CD8-positive, alpha-beta memory T cell (primary cell): Measurements from ENCODE around the gene TSPAN9. TPM values are rescaled to one million over a fixed set of nuclear protein-coding genes. Genes with fewer than 3 reads are reported as not detected.

Experiments used
- CTCF ChIA-PET: fragments of 350-600 bp; sonication (Branson Sonifier 250); formaldehyde crosslinking; loops from one replicate; lab custom pipeline; 2021; ENCODE audit warnings: antibody characterized with exemption; lab: Charles Lee
- POLR2A ChIA-PET: fragments of 350-600 bp; sonication (Branson Sonifier 250); formaldehyde crosslinking; loops from one replicate; lab custom pipeline; 2021; ENCODE audit warnings: antibody characterized with exemption; lab: Charles Lee
- DNase-seq, 5 donors: peaks; one replicate each; pipeline versions ENCODE4 v3.0.0 to v3.0.0-alpha.2; 2020 to 2022; ENCODE audit warnings: mixed read lengths in 1 of 5
- H3K27ac ChIP-seq: one replicate; pipeline ENCODE4 v1.7.0; 2013; ENCODE audit warnings: low read depth, mild to moderate bottlenecking, low read length, moderate library complexity
- H3K27me3 ChIP-seq: 2 replicates; pipeline ENCODE4 v1.7.0; 2013; ENCODE audit warnings: low read length, mild to moderate bottlenecking; ENCODE audit not compliant: insufficient read depth, poor library complexity, severe bottlenecking
- H3K36me3 ChIP-seq: 2 replicates; pipeline ENCODE4 v1.7.0; 2013; ENCODE audit warnings: mild to moderate bottlenecking, low read length, moderate library complexity; ENCODE audit not compliant: insufficient read depth
- H3K4me1 ChIP-seq: 2 replicates; pipeline ENCODE4 v1.7.0; 2013; ENCODE audit warnings: mild to moderate bottlenecking, low read length, moderate library complexity; ENCODE audit not compliant: insufficient read depth
- H3K4me3 ChIP-seq: 2 replicates; pipeline ENCODE4 v1.7.0; 2013; ENCODE audit warnings: mild to moderate bottlenecking, low read length
- H3K9me3 ChIP-seq: 2 replicates; pipeline ENCODE4 v1.7.0; 2013; ENCODE audit warnings: mild to moderate bottlenecking, low read length
- H3K27ac Mint-ChIP-seq, 8 donors: one replicate each; pipeline ENCODE4 v1.8.0; 2020 to 2021; ENCODE audit warnings: mixed read lengths in 8 of 8, mild to moderate bottlenecking in 6 of 8, inconsistent platforms in 3 of 8, moderate library complexity in 3 of 8
- H3K27me3 Mint-ChIP-seq, 2 donors: one replicate each; pipeline ENCODE4 v1.8.0; 2020 to 2021; ENCODE audit warnings: mixed read lengths in 2 of 2, mild to moderate bottlenecking in 1 of 2, moderate library complexity in 1 of 2
- H3K36me3 Mint-ChIP-seq, 3 donors: one replicate each; pipeline ENCODE4 v1.8.0; 2020 to 2021; ENCODE audit warnings: mixed read lengths in 3 of 3, inconsistent platforms in 1 of 3, mild to moderate bottlenecking in 1 of 3
- H3K4me1 Mint-ChIP-seq, 3 donors: one replicate each; pipeline ENCODE4 v1.8.0; 2020 to 2021; ENCODE audit warnings: mixed read lengths in 3 of 3, inconsistent platforms in 1 of 3, mild to moderate bottlenecking in 1 of 3
- H3K4me3 Mint-ChIP-seq, 7 donors: one replicate each; pipeline ENCODE4 v1.8.0; 2020 to 2021; ENCODE audit warnings: mixed read lengths in 7 of 7, mild to moderate bottlenecking in 6 of 7, moderate library complexity in 4 of 7, inconsistent platforms in 2 of 7
- H3K9me3 Mint-ChIP-seq, 5 donors: one replicate each; pipeline ENCODE4 v1.8.0; 2020 to 2022; ENCODE audit warnings: mixed read lengths in 5 of 5, mild to moderate bottlenecking in 3 of 5, moderate library complexity in 2 of 5, inconsistent platforms in 1 of 5
- polyA plus RNA-seq: library from polyadenylated mRNA; unstranded; fragments of 300-500 nt; fragmentation: Illumina TruSeq; gene quantifications from one replicate; pipeline ENCODE4 v1.2.3, GENCODE V29; 2021
- total RNA-seq, 2 experiments: library from RNA; stranded (reverse); gene quantifications; one replicate each; pipeline ENCODE4 v1.2.3, GENCODE V29; 2021

Gene TSPAN9
- total and polyA plus RNA-seq, 3 experiments from 2014 or later = 0.33 to 0.79 TPM; not detected in 1

- Mint-ChIP-seq H3K27me3 (peaks cover 0 to 2% of the 10 kb centered on the region in 2 donors), H3K4me3 (no peak overlapping the region), H3K9me3 (peaks cover 0 to 2% (median 0%) of the 10 kb centered on the region in 5 donors), H3K27ac (no peak overlapping the region), H3K36me3 (no peaks in the 10 kb centered on the region), H3K4me1 (peaks cover 0 to 2% (median 1%) of the 10 kb centered on the region in 3 donors)
- Histone ChIP-seq H3K27ac (no peak overlapping the region), H3K27me3 (no peaks in the 10 kb centered on the region), H3K9me3 (no peaks in the 10 kb centered on the region), H3K4me3 (no peak overlapping the region), H3K4me1 (no peaks in the 10 kb centered on the region), H3K36me3 (no peaks in the 10 kb centered on the region)
- DNase-seq = no peak
- CTCF ChIA-PET = no interaction called here
- POLR2A ChIA-PET = no interaction called here
Measured at GRCh38 chr12:3084742-3085141, 7.6 kb downstream of the TSPAN9 start.

- H3K4me1 ChIP-seq = no peaks in the 10 kb centered on the region
- Mint-ChIP-seq H3K27me3 (peaks cover 0 to 2% of the 10 kb centered on the region in 2 donors), H3K4me1 (peaks cover 0 to 2% (median 1%) of the 10 kb centered on the region in 3 donors), H3K36me3 (no peaks in the 10 kb centered on the region), H3K4me3 (no peak overlapping the region), H3K27ac (peak overlapping the region in 1 of 8 donors; percentile 91), H3K9me3 (peaks cover 0 to 2% (median 0%) of the 10 kb centered on the region in 5 donors)
- CTCF ChIA-PET = interaction anchor here (1.2 kb wide), 1 partner anchor 12 kb away, joined by 4 read pairs; no protein-coding TSS in a partner anchor
- H3K27ac ChIP-seq = no peak overlapping the region
- no peaks in the 10 kb centered on the region for H3K27me3 ChIP-seq
- no peaks in the 10 kb centered on the region for H3K9me3 ChIP-seq
- POLR2A ChIA-PET = no interaction called here
- no peak overlapping the region for H3K4me3 ChIP-seq
- no peaks in the 10 kb centered on the region for H3K36me3 ChIP-seq
- DNase-seq = no peak
Measured at GRCh38 chr12:3085341-3086139, 8.4 kb downstream of the TSPAN9 start.

GRCh38 chr12:3086211-3086610 is 9.0 kb downstream of the TSPAN9 start:
- Mint-ChIP-seq H3K27me3 (no peaks in the 10 kb centered on the region), H3K4me1 (peaks cover 0 to 2% (median 1%) of the 10 kb centered on the region in 3 donors), H3K36me3 (no peaks in the 10 kb centered on the region), H3K27ac (peak overlapping the region in 2 of 8 donors; percentile 23 to 43), H3K4me3 (peak overlapping the region in 1 of 7 donors; percentile 40), H3K9me3 (peaks cover 0 to 2% (median 0%) of the 10 kb centered on the region in 5 donors)
- POLR2A ChIA-PET = no interaction called here
- Histone ChIP-seq H3K27ac (no peak overlapping the region), H3K4me3 (no peak overlapping the region), H3K36me3 (no peaks in the 10 kb centered on the region), H3K4me1 (no peaks in the 10 kb centered on the region), H3K27me3 (no peaks in the 10 kb centered on the region), H3K9me3 (no peaks in the 10 kb centered on the region)
- CTCF ChIA-PET = interaction anchor here (1.2 kb wide), 1 partner anchor 13 kb away, joined by 4 read pairs; no protein-coding TSS in a partner anchor
- no peak for DNase-seq

- no peak for DNase-seq
- Mint-ChIP-seq H3K36me3 (no peaks in the 10 kb centered on the region), H3K4me1 (peaks cover 0 to 2% (median 1%) of the 10 kb centered on the region in 3 donors), H3K27me3 (no peaks in the 10 kb centered on the region), H3K4me3 (no peak overlapping the region), H3K9me3 (peaks cover 0 to 2% (median 0%) of the 10 kb centered on the region in 5 donors), H3K27ac (no peak overlapping the region)
- Histone ChIP-seq H3K27me3 (no peaks in the 10 kb centered on the region), H3K27ac (no peak overlapping the region), H3K9me3 (no peaks in the 10 kb centered on the region), H3K4me3 (no peak overlapping the region), H3K4me1 (no peaks in the 10 kb centered on the region), H3K36me3 (no peaks in the 10 kb centered on the region)
- ChIA-PET POLR2A (no interaction called here), CTCF (interaction anchor here (1.2 kb wide), 1 partner anchor 13 kb away, joined by 4 read pairs; no protein-coding TSS in a partner anchor)
Measured at GRCh38 chr12:3086729-3087323, 9.6 kb downstream of the TSPAN9 start.

GRCh38 chr12:3087758-3088650 is 10.8 kb downstream of the TSPAN9 start:
- H3K36me3 Mint-ChIP-seq = no peaks in the 10 kb centered on the region
- no peaks in the 10 kb centered on the region for H3K27me3 ChIP-seq
- H3K27ac ChIP-seq = no peak overlapping the region
- no peaks in the 10 kb centered on the region for H3K36me3 ChIP-seq
- ChIA-PET POLR2A (no interaction called here), CTCF (interaction anchor here (1.4 kb wide), 1 partner anchor 15 kb away, joined by 5 read pairs; no protein-coding TSS in a partner anchor)
- H3K4me3 Mint-ChIP-seq = no peak overlapping the region
- no peak overlapping the region for H3K27ac Mint-ChIP-seq
- H3K4me3 ChIP-seq = no peak overlapping the region
- no peaks in the 10 kb centered on the region for H3K27me3 Mint-ChIP-seq
- no peaks in the 10 kb centered on the region for H3K4me1 ChIP-seq
- H3K4me1 Mint-ChIP-seq = peaks cover 0 to 2% (median 1%) of the 10 kb centered on the region in 3 donors
- no peaks in the 10 kb centered on the region for H3K9me3 ChIP-seq
- peaks cover 0 to 2% (median 0%) of the 10 kb centered on the region in 5 donors for H3K9me3 Mint-ChIP-seq
- DNase-seq = no peak

- DNase-seq = no peak
- POLR2A ChIA-PET = no interaction called here
- Histone ChIP-seq H3K27me3 (no peaks in the 10 kb centered on the region), H3K27ac (no peak overlapping the region), H3K4me3 (no peak overlapping the region), H3K4me1 (no peaks in the 10 kb centered on the region), H3K9me3 (no peaks in the 10 kb centered on the region), H3K36me3 (no peaks in the 10 kb centered on the region)
- Mint-ChIP-seq H3K4me3 (no peak overlapping the region), H3K9me3 (no peaks in the 10 kb centered on the region), H3K27me3 (no peaks in the 10 kb centered on the region), H3K4me1 (no peaks in the 10 kb centered on the region), H3K36me3 (no peaks in the 10 kb centered on the region), H3K27ac (no peak overlapping the region)
- CTCF ChIA-PET = interaction anchor here (1.4 kb wide), 1 partner anchor 16 kb away, joined by 5 read pairs; no protein-coding TSS in a partner anchor
Measured at GRCh38 chr12:3089588-3089987, 12.4 kb downstream of the TSPAN9 start.

GRCh38 chr12:3090240-3091037 is 13.3 kb downstream of the TSPAN9 start:
- Mint-ChIP-seq H3K36me3 (no peaks in the 10 kb centered on the region), H3K27me3 (no peaks in the 10 kb centered on the region), H3K9me3 (no peaks in the 10 kb centered on the region), H3K4me1 (no peaks in the 10 kb centered on the region), H3K4me3 (no peak overlapping the region), H3K27ac (no peak overlapping the region)
- Histone ChIP-seq H3K27me3 (no peaks in the 10 kb centered on the region), H3K9me3 (no peaks in the 10 kb centered on the region), H3K36me3 (no peaks in the 10 kb centered on the region), H3K4me3 (no peak overlapping the region), H3K27ac (no peak overlapping the region), H3K4me1 (no peaks in the 10 kb centered on the region)
- POLR2A ChIA-PET = no interaction called here
- DNase-seq = no peak
- CTCF ChIA-PET = no interaction called here
